Stimulated activated CD4-positive, alpha-beta T cell treated with anti-CD3 and anti-CD28 coated beads, TNF-alpha, amount 100 ng/mL, for 24 hours (primary cell): ENCODE measurements around the gene MTMR6.

Experiments
- DNase-seq, 3 experiments: peaks; one replicate each; pipeline ENCODE4 v3.0.0-alpha.2; 2020; ENCODE audit warnings: low read depth in 3 of 3

Gene MTMR6

DNA sequence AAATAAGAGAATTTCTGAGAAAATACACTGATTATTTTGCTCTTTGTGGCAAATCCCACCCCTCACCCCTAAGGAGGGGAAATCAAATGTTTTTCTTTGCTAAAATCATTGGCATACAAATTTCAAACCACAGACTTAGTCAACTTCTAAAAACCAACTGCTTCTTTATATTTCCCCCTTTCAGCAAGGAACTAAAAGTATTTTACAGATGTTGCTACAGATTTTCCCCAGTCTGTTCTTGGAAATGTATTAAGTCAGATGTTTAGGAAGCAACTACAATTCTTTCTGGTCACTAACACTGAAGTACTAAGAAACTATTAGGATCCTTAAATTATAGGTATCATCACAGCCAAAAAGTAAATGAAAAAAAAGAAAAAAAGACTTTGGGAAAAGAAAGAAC, 6.9 kb downstream of the MTMR6 start:
- no peak for DNase-seq

DNA sequence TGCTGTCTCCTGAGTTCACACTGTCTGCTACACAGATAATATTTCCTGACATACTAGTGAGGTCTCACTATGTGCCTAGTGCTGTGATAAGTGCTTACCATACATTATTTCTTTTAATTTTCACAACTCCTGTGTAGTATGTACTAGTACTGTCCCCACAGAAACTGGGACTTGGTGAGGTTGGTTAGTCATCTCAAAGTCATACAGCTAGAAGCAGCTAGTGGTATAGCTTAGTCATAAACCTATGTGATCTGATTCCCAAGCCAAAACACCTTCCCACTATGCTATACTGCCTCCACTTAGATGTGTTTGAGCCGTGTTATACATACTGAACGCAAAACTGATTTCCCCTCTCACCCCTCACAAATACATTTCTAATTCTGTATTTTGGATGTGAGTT, 10.5 kb downstream of the MTMR6 start:
- DNase-seq, result no peak

DNA sequence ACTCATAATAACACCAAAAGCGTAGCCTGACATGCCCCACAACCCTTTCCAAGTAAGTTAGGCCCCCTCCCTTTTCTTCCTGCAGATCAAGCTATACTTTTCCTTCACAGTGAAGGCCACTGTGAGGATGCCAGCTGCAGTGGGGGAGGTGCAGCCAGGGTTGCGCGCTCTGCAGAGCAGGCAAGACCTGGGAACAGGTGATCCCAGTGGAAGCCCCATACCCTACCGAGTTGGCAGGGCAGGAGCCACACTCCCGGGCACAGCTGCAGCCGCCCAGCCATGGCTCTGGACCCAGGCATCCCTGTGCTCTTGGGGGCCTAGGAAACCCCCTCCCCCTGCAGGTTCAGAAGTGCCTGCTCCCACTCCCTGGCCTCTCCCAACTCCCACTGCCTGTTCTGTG, 18.7 kb downstream of the MTMR6 start:
- DNase-seq, result no peak

DNA sequence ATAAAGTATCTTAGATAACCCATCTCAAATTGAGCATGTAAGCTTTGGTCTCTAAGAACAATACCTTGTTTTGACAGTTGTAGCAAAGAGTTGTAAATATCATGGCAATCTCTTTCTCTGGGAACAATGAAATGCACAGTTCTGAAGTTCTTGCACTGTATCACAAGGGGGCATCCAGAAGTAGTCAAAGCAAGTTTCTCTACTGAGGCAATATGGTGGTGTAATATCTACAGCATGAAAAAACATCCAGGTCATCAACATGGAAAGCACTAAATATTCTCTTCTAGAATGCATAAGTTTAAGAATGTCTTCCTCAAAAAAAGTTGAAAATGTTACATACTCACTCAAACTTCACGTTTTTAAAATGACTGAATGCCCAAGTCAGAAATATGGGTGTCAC, 19.6 kb downstream of the MTMR6 start:
- no peak for DNase-seq

DNA sequence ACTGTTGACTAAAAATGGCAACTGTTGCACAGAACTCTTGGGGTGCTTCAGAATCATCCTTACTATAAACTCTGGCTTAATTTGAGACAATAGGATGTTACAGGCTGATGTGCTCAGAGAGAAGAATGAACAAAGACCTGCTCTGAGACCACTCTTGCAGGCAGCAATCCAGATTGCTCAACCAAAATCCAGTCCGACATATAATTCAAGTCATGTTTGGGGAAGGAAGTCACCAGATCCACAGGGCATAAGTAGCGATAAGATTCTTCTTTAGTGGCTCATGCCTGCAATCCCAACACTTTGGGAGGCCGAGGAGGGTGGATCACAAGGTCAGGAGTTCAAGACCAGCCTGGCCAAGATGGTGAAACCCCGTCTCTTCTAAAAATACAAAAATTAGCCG, 20.6 kb downstream of the MTMR6 start:
- DNase-seq, result no peak

DNA sequence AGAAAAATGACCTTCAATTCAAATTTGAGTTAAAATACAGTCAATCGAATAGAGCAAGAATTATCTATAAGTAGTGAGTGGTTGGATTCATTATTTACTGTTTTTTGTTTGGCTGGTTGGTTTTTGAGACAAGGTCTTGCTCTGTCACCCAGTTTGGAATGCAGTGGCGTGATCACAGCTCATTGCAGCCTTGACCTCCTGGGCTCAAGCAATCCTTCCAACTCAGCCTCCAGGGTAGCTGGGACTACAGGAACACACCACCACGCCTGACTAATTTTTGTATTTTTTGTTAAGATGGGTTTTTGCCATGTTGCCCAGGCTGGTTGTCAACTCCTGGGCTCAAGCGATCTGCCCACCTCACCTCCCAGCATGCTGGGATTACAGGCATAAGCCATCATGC, 25.0 kb downstream of the MTMR6 start:
- no peak for DNase-seq

DNA sequence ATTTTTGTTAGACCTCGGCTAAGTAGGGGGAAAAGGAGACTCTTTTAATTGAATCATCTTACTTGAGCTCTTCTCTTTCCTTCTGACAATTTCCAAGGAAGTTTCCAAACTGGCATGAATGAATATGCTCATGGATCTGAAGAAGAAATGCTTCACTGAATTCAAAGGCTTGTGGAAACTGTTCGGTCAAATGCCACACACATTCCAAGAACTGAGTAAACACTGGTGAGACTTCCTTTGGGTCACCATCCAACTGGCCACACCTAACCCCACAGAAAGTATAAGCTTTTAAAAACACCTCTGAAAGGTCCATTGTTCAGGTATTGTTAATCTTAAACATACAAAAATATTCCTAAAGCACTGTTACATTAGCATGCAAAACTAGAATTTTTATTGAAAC, 33.6 kb downstream of the MTMR6 start:
- no peak for DNase-seq

DNA sequence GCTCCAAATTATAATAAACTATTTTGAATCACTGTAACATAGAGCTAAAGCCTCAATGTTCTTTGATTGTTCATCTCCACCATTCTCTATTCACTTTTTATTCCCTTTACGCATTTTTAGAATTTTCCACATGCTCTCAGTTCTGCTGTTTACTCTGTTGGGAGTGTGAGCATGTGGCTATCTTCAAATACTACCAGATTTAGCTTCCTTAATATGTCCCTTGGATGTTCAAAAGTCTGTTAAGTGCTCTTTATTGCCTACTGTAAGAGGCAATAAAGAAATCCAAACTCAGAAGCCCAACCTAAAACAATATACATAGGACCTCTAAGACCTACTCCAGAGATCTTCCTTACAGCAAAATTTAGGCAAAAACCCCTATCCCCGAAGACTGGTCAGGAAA, 34.5 kb downstream of the MTMR6 start:
- DNase-seq, result no peak

DNA sequence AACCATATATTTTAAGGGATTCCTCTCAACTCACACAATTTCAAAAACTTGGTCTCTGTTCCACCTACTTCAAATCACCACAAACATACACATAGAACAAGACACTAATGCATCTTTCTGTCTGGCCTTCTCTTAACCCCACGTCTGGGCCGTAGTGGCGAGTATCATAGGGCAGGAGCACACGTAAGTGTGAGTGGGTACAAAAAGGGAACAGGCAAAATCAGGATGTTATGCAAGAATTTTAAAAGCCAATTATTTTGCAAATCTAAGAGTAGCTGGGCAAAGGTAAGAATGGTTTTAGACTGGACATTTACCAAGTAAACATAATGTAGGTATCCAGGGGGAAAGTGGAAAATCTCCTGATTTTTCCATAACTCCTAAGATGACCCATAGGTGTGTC, 35.1 kb downstream of the MTMR6 start:
- DNase-seq, result no peak

DNA sequence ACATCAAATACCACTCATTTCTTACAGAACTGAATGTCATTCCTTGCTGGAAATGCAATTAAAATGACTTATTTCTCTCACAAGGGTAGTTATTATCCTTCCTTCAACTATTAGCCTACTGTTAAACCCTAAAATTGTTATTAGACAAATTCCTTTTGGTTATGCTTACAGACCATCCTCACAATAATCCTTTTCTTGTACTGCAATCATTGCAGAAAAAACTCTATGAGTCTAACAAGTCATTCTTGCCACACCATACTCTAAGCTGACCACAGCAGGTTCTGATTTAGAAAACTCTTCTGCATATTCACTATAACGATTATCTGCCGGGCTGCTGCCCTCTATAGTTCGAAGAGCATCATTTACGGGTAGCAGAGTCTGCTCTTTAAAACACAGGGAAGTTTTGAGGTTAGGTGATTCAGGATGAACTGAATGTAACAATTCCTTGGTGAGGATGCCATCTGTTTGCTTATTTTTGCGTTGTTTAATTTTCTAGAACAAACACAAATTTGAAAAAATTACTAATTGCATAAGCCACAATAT, 38.2 kb downstream of the MTMR6 start:
- DNase-seq, result no peak

DNA sequence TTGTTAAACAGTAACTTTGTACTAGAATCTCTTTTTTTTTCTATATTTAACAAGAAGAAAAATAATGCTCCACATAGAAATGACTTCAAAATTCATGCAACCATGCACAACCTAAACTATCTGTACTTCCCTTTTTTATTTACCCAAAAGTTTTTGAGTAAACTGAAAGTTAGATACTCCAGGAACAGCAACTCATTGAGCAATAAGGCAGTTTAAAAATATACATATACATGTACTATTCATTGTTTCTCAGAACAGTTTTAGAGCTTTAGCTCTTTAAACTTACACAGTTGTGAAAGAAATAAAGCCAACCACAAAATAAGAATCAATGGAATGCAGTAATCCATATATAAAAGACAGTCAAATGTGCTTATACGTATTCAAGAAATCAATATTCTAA, 39.2 kb downstream of the MTMR6 start:
- DNase-seq, result no peak

DNA sequence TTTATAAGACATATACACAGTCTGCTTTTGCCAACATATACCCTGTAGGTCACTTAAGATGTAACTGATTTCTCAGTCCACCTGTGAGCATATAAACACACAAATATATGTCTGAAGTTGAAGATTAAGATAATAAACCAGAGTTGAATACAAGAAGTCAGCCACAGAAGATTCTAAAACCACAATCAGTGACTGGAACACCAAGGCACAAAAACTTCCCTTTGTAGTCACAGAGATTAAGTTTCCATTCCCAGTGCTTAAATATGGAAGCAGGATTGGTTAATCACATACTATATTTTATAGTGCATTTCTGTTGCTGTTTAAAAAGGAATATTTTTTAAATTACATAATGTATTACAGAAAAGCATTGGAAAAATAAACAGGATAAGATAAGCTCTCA, 39.9 kb downstream of the MTMR6 start:
- DNase-seq, result no peak

DNA sequence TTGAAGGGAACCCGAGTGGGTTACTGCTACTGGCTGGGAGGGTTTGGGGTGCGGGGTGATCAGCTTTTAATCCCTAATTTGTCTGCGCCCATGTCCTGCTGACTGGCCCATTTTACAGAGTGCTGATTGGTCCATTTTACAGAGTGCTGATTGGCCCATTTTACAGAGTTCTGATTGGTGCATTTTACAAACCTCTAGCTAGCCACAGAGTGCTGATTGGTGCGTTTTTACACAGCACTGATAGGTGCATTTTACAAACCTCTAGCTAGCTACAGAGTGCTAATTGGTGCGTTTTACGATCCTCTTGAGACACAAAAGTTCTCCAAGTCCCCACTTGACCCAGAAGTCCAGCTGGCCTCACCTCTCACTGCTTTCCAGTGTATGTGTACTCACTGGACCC, 43.2 kb downstream of the MTMR6 start:
- no peak for DNase-seq

DNA sequence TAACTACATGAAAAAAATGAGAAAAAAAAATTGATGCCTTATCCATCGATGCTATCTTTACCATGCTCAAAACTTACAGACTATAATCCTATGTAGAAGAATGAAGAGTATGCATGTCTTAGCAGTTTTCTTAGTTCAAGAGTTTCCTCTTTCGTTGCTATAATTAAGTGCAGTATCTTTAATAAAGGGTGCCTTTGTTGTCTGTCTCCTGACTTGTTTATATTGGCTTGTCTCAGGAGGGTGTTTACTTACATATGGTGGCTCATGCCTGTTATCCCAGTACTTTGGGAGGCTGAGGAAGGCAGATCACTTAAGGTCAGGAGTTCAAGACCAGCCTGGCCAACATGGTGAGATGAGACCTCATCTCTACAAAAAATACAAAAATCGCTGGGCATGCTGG, 44.3 kb downstream of the MTMR6 start:
- no peak for DNase-seq

DNA sequence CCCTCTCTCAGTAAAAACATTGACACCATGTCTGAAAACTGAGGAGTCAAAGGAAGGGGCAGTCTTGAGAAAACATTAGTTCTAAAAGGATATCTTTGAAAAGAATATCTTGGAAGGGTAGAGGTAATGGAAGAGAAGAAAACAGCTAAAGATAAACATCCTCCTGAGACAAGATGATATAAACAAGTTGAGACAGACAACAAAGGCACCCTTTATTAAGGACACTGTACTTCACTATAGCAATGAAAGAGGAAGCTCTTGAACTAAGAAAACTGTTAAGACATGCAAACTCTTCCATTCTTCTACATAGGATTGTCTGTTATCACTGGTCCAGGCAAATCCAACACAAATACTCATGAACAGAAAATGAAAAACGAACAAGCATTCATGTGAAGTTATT, 46.3 kb downstream of the MTMR6 start:
- no peak for DNase-seq

DNA sequence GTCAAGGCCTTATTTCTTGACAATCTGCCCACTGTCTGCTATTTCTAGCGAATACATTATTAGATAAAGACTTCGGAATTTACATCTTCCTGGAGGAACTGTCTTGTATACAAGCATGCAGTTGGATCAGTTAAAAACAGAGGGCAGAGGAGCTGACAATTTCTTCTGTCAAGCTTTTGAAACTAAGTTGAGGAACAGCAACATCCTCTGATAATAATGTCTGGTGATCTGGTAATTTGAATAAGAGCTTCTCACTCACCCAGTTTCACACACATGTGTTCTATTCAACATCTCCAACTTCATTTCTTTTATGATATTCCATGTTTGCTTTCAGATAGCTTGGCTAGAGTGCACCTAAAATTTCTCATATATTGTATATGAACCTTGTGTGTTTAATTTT, 50.2 kb downstream of the MTMR6 start:
- no peak for DNase-seq

DNA sequence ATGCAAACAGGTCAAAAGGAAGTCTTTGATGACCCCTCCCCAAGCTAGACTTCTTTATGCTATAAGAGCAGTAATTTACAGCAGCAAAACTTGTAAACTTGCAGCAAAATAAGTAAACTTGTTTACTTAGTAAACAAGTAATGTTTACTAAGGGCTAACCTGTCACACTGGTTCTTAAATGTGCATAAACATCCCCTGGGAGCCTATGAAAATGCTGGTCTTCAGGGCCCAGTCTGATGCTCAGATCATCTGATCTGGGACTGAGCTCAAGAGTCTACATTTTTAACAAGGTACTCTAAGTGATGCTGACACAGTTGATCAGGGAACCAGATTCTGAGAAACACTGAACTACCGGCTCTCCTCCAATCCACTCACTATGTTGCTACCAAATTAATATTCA, 53.4 kb downstream of the MTMR6 start:
- DNase-seq, result no peak

DNA sequence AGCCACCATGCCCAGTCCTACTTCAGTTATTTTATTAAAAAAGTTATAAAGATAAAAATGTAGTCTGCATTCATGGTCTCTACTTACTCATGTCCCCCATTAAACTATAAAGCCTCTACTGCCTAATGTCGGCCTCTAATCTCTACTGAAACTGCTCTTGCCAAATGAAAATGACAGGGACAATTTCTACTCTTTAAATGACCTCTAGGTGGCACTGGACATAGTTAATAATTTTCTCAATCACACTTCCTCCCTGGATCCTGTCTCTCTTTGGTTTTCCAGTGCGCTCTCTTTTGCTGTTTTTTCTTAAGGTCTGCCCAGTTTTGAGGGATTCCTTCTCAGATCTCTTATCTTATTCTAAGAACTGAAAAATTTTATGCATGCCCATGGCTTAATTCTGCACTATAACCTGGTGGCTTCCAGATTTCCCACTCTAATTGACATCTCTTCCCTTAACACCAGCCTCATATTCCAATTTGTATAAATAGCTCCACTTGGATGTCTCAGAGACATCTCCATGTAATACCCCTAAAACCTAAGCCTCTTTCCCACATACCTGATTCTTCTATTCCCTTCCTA, 54.3 kb downstream of the MTMR6 start:
- no peak for DNase-seq

DNA sequence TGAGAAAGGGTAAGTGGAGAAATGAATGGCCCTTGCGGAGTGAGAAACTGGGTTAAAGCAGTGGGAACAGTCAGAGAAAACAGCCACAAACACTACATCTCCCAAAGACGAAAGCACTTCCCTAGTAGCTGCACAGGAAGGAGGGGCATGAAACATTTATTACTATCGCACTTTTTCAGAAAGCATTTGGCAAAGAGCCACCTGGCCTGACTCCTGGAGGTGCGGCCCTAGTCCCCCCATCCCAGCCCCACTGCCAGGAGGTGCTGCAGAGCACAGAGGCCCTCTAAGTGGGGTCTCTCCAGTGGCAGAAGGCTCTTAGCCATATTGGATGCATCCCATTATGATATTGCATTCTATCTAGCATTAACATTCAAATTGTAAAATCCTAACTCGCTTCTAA, 55.8 kb downstream of the MTMR6 start:
- no peak for DNase-seq

DNA sequence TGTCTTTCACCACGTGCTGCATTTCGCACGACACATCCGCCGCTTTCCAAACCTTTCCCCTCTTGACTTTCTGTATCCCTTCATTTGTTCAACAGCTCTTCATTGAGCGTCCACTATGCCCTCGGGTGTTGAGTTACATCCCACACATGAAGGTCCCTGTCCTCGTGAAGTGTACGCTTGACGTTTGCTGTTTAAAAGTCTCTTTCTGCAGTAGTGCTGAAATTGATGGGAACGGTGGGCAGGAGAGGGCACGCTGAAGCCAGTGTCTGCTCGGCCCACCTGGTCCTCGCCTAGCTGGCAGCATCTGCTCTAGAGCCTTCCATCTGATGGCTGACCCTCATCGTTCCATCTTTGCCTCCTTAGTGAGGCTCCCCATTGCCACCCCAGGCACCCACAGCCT, 59.6 kb downstream of the MTMR6 start:
- no peak for DNase-seq

DNA sequence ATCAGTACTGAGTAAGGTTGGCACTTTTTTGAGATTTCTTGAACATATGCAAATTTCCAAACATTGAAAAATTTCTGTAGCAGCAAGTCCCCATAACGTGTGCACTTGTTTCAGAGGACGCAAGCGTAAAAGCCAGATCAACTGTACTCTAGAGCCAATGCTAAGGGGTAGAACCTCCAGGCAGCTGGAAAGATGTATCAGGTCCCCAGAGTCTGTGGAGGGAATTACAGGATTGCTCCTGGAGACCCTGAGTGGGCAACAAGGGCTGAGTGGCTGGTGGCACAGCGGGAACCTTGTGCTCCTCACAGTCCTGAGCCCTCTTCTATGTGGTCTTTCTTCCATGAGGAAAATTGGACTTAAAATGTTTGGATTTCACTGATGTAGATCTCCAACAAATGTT, 61.3 kb downstream of the MTMR6 start:
- no peak for DNase-seq

DNA sequence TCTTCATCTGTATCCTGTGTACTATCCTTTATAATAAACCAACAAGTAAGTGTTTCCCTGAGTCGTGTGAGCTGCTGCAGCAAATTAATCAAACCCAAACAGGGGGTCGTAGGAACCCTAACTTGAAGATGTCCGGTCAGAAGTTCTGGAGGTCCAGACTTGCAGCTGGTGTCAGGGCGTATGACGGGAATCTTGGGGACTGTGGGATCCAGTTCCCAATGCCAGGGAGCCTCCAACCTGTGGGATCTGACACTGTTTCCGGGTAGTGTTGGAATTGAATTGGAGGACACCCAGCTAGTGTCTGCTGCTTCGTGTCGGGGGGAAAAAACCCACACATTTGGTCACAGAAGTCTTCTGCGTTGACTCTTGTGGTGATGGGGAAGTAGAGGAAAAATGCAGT, 63.1 kb downstream of the MTMR6 start:
- no peak for DNase-seq

DNA sequence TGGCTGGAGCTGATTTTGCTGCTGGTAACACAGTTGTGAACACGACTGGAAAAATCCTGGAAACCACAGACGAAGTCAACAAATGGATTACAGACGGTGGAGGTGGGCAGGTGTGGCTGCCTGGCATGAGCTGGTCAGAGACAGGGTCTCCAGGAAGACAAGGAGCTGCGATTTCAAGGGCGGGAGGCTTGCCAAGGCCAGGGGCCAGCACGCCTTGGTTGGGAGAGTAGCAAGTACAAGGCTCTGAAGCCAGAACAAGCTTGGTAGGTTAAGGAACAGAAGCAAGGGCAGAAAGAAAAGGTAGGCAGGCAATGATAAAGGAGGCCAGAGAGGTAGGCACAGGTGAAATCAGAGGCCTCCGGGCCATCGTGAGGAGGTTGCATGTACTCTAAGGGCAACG, 64.5 kb downstream of the MTMR6 start:
- DNase-seq, result no peak

DNA sequence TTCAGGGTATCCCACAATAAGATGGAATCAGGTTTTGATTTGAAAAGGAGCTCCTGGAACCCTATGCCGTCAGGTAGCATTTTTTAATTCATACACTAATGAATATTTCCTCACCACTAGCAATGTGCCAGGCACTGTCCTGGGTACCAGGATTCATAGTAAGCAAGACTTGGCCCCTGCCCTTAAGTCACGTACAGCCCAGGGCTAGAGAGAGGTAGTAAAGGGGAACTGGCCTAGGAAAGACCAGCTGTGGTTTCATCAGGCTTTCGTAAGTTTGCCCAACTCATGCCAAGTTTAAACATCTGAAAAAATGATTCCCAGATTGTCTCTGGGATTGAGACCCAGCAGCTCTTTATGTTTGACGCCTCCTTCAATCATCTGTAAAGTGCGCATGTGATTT, 69.3 kb downstream of the MTMR6 start:
- no peak for DNase-seq
